K562 (cell line): Measurements from ENCODE around the gene GABRB3. TPM values are rescaled to one million over a fixed set of nuclear protein-coding genes. Genes with fewer than 3 reads are reported as not detected.
"Not testable (repeated sequence)": the region's sequence is repeated elsewhere in the genome, so short reads cannot be mapped to it uniquely, and the experiment has no call there.

Experiments
- ATAC-seq: fragments of 200-7000 bp; cut with Tn5 transposase; 3 replicates; pipeline ENCODE4 v1.9.1; 2020; ENCODE audit warnings: moderate library complexity
- BruUV-seq: library from RNA; stranded (reverse); fragments of 400-500 nt; replicated peaks from 2 replicates; lab custom pipeline; 2021; lab: Mats Ljungman, UMichigan
- CTCF ChIA-PET: fragments of 300-600 bp; formaldehyde crosslinking; extraction: SDS; loops from one replicate; lab custom pipeline; 2021; ENCODE audit warnings: low intra/inter-chr PET ratio; lab: Yijun Ruan, JAX
- POLR2A ChIA-PET: fragments of 300-600, 350-650 bp; sonication (Branson Sonifier 250); formaldehyde crosslinking; extraction: SDS; loops from one replicate; lab custom pipeline; 2021; ENCODE audit warnings: antibody characterized with exemption, inconsistent platforms; lab: Yijun Ruan, JAX
- DNase-seq, 4 experiments: peaks; one replicate each; pipeline versions ENCODE4 v3.0.0 to v3.0.0-alpha.2; 2011 to 2018; ENCODE audit warnings: low spot score in 3 of 4, mixed read lengths in 3 of 4; ENCODE audit errors: extremely low read depth in 1 of 4
- FAIRE-seq: peaks from 2 replicates; lab custom pipeline; 2011; peaks lifted over from hg19 to GRCh38; lab: Jason Lieb, UNC
- H2AFZ ChIP-seq: 2 replicates; pipeline ENCODE4 v1.6.0; 2011; ENCODE audit warnings: low read depth, low read length, control low read depth, inconsistent platforms
- H3K27ac ChIP-seq: fragments of 200-600 bp; 3 replicates; pipeline ENCODE4 v1.8.0; 2011; ENCODE audit warnings: low read depth, mild to moderate bottlenecking, control low read depth, inconsistent platforms, low read length, moderate library complexity, mixed read lengths; ENCODE audit errors: extremely low read depth
- H3K27me3 ChIP-seq, 2 experiments: fragments of 300-600 bp in 1 of 2; 2 replicates in 1 of 2; 3 replicates in 1 of 2; pipeline versions ENCODE4 v1.6.0 to v1.8.0; 2011; ENCODE audit warnings: inconsistent platforms in 2 of 2, low read length in 2 of 2, mild to moderate bottlenecking in 1 of 2, mixed read lengths in 1 of 2, moderate library complexity in 1 of 2; ENCODE audit not compliant: control insufficient read depth in 2 of 2, insufficient read depth in 2 of 2
- H3K36me3 ChIP-seq: fragments of 300-600 bp; 3 replicates; pipeline ENCODE4 v1.8.0; 2011; ENCODE audit warnings: mild to moderate bottlenecking, low read length, inconsistent platforms; ENCODE audit not compliant: control insufficient read depth, insufficient read depth
- H3K4me1 ChIP-seq, 2 experiments: fragments of 200-600 bp in 1 of 2; replicated peaks in 1 of 2; 2 replicates in 1 of 2; 3 replicates in 1 of 2; pipeline versions ENCODE4 v1.5.1 to v1.8.0; 2011; ENCODE audit warnings: inconsistent platforms in 2 of 2, low read length in 2 of 2, mild to moderate bottlenecking in 1 of 2, mixed read lengths in 1 of 2, moderate library complexity in 1 of 2; ENCODE audit not compliant: control insufficient read depth in 2 of 2, insufficient read depth in 2 of 2
- H3K4me2 ChIP-seq: 2 replicates; pipeline ENCODE4 v1.6.1; 2011; ENCODE audit warnings: low read length, control low read depth, inconsistent platforms, mixed read lengths; ENCODE audit not compliant: insufficient read depth
- H3K4me3 ChIP-seq: fragments of 200-600 bp; sonication (generic), shearing (Covaris generic); 2 replicates; pipeline ENCODE4 v1.5.1; 2016; ENCODE audit warnings: control low read depth, inconsistent platforms
- H3K79me2 ChIP-seq: fragments of 200-600 bp; 3 replicates; pipeline ENCODE4 v1.8.0; 2011; ENCODE audit warnings: low read length, inconsistent platforms; ENCODE audit not compliant: control insufficient read depth, insufficient read depth
- H3K9ac ChIP-seq, 2 experiments: 2 replicates each; pipeline versions ENCODE4 v1.6.0 to v1.6.1; 2011; ENCODE audit warnings: low read depth in 2 of 2, low read length in 2 of 2, control low read depth in 1 of 2, inconsistent platforms in 1 of 2, mild to moderate bottlenecking in 1 of 2, mixed read lengths in 1 of 2; ENCODE audit not compliant: insufficient read depth in 1 of 2
- H3K9me1 ChIP-seq: one replicate; pipeline ENCODE4 v1.6.0; 2011; ENCODE audit warnings: inconsistent platforms, mild to moderate bottlenecking, low read length, moderate library complexity; ENCODE audit not compliant: control insufficient read depth, insufficient read depth
- H3K9me3 ChIP-seq: replicated peaks from 2 replicates; pipeline ENCODE4 v1.5.1; 2011; ENCODE audit warnings: low read depth, low read length, inconsistent platforms; ENCODE audit not compliant: control insufficient read depth, insufficient read depth
- H4K20me1 ChIP-seq: replicated peaks from 2 replicates; pipeline ENCODE4 v1.6.1; 2011; ENCODE audit warnings: low read length, inconsistent platforms, mixed read lengths; ENCODE audit not compliant: control insufficient read depth, insufficient read depth
- ARHGAP35 ChIP-seq: fragments of 450-650 bp; IDR thresholded peaks from 2 replicates; pipeline ENCODE4 v1.6.1; 2018; ENCODE audit not compliant: partially characterized antibody
- CBFA2T3 ChIP-seq: fragments of 450-650 bp; IDR thresholded peaks from 2 replicates; pipeline ENCODE4 v1.6.1; 2017
- FOXJ3 ChIP-seq: sonication (generic); formaldehyde crosslinking; IDR thresholded peaks from 2 replicates; pipeline ENCODE4 v1.4.0; 2020; ENCODE audit warnings: mild to moderate bottlenecking, missing genetic modification reagents
- NR2C2 ChIP-seq, 2 experiments: fragments of 200-800 bp in 1 of 2; sonication (Bioruptor generic) in 1 of 2; sonication (generic) in 1 of 2; formaldehyde crosslinking in 1 of 2; IDR thresholded peaks; 2 replicates each; pipeline versions ENCODE4 v1.6.1 to v1.8.0; 2016 to 2022; ENCODE audit warnings: mild to moderate bottlenecking in 1 of 2, missing compliant biosample characterization in 1 of 2, missing genetic modification characterization in 1 of 2, missing genetic modification reagents in 1 of 2
- WGBS: fragments of 100-300 bp; shearing (Covaris generic); methylation state at CpG from one replicate; pipeline ENCODE4 v1.1.6; 2016; ENCODE audit warnings: low coverage, mixed read lengths; ENCODE audit not compliant: insufficient coverage; ENCODE audit errors: missing lambda C conversion rate; 5-methylcytosine and 5-hydroxymethylcytosine counted together
- in situ Hi-C: fragments of 300-500 bp; cut with MboI; formaldehyde crosslinking; loops from 4 replicates; pipeline ENCODE4 v1.15.0; 2018; ENCODE audit warnings: inconsistent platforms, mixed read lengths
- intact Hi-C: fragments of 100-400 bp; cut with micrococcal nuclease; formaldehyde crosslinking; loops from 2 replicates; pipeline ENCODE4 v1.14.2; 2022
- polyA plus RNA-seq, 8 experiments: library from polyadenylated mRNA; depleted of rRNA in 4 of 8; stranded (reverse) in 5 of 8; unstranded in 3 of 8; fragments of >200 nt; fragmentation: Nextera tagmentation in 2 of 8; fragmentation: Illumina TruSeq in 1 of 8; extraction: Ambion mirVana in 2 of 8; extraction: Trizol in 1 of 8; gene quantifications; 2 replicates each; pipeline versions ENCODE4 v1.2.1 to v1.2.3, GENCODE V29; 2011 to 2014; ENCODE audit warnings: inconsistent platforms in 1 of 8, missing spikeins in 1 of 8
- total RNA-seq, 7 experiments: library from RNA; depleted of rRNA in 6 of 7; stranded (reverse); fragments of >200 nt in 6 of 7; fragmentation: Illumina TruSeq in 2 of 7; extraction: Trizol in 2 of 7; gene quantifications; 2 replicates each; pipeline versions ENCODE4 v1.2.1 to v1.2.3, GENCODE V29; 2011 to 2021; ENCODE audit warnings: low replicate concordance in 1 of 7
- TF ChIP-seq, protein P1 (sequence below), 3 experiments: fragments of 200-800 bp in 1 of 3; fragments of 250-450 bp in 1 of 3; fragments of 450-650 bp in 1 of 3; sonication (Bioruptor Pico) in 1 of 3; sonication (Bioruptor generic) in 1 of 3; formaldehyde crosslinking in 1 of 3; IDR thresholded peaks; 2 replicates each; pipeline versions ENCODE4 v1.6.1 to v1.8.0; 2016 to 2022; ENCODE audit warnings: mild to moderate bottlenecking in 2 of 3, missing genetic modification characterization in 2 of 3, missing compliant biosample characterization in 1 of 3, moderate library complexity in 1 of 3
- TF ChIP-seq, protein P2 (sequence below): fragments of 250-450 bp; sonication (Bioruptor Pico); IDR thresholded peaks from 2 replicates; pipeline ENCODE4 v1.4.0; 2020; ENCODE audit warnings: mild to moderate bottlenecking, moderate library complexity, borderline replicate concordance

The GABRB3 gene
- total and polyA plus RNA-seq, 9 of the 15 experiments (the other 6 are each of a cell fraction or from before 2014, with no cell fraction given) = 0.09 to 1.4 (median 0.49) TPM

DNA sequence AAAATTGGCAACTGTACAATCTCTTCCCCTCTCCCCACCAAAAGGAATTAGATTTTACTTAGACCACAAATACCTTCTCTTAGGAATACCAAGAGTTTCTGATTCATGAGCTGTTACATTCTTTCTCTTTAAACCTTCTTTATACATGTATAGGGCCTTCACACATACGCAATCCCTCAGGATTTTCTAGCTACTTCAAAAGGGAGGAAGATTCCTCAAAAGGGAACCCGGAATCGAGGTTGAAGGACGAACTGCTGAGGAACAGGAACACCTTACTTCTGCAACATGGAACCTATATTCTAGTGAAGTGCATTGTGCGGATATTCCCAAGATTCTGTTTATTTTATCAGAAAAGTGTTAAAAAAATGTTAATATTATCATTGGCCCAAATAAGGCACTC is 52.3 kb downstream of the GABRB3 start (continued):
- TF ChIP-seq NR2C2 (CRISPR knock-in tag; IDR thresholded peaks at IDR 0.05) (no peak), NR2C2 (tag; IDR thresholded peaks at IDR 0.05) (no peak), CBFA2T3 (no peak)

DNA sequence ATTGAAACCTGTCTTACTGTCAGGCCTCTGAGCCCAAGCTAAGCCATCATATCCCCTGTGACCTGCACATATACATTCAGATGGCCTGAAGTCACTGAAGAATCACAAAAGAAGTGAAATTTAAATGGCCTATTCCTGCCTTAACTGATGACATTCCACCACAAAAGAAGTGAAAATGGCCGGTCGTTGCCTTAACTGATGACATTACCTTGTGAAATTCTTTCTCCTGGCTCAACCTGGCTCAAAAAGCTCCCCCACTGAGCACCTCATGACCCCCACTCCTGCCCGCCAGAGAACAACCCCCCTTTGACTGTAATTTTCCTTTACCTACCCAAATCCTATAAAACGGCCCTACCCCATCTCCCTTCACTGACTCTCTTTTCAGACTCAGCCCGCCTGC is 53.0 kb downstream of the GABRB3 start:
- POLR2A ChIA-PET, H3K79me2 ChIP-seq, H4K20me1 ChIP-seq, DNase-seq, FAIRE-seq, BruUV-seq, H3K4me3 ChIP-seq, H2AFZ ChIP-seq, H3K36me3 ChIP-seq, H3K9ac ChIP-seq, H3K9me3 ChIP-seq, H3K27ac ChIP-seq, CTCF ChIA-PET, ATAC-seq, H3K9me1 ChIP-seq, H3K4me2 ChIP-seq, H3K27me3 ChIP-seq, in situ Hi-C loops, intact Hi-C loops, H3K4me1 ChIP-seq: not testable (repeated sequence)
- 0% methylated on average over 5 of the region's 5 CpGs for WGBS

DNA sequence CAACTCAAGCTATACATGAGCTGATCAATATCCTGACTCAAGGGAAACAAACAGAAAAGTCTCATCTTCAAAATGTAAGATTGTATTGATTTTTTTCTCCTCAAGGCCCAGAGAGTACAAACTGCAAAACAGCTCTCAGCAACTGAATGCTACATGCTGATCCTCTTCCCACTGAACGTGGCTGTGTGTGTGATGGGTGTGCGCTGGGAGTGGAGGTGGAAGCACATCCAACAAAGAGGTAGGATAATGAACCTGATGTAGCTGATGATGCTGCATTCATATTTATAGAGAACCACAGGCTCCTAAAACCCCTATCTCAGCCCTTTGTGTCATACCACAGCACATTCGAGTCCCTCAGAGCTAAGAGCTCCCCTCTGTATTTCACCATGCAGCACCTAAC is 56.8 kb downstream of the GABRB3 start:
- Histone ChIP-seq H3K27me3 (peaks cover 0 to 5% of the 10 kb centered on the region in 2 experiments; a peak in 2 of 5 replicates), H3K36me3 (no peaks in the 10 kb centered on the region), H3K4me2 (no peak overlapping the region), H3K9ac (no peak overlapping the region), H2AFZ (no peak overlapping the region), H3K9me1 (no peaks in the 10 kb centered on the region), H3K4me1 (no peaks in the 10 kb centered on the region), H4K20me1 (no peaks in the 10 kb centered on the region), H3K4me3 (no peak overlapping the region), H3K9me3 (no peaks in the 10 kb centered on the region), H3K79me2 (no peaks in the 10 kb centered on the region), H3K27ac (no peak overlapping the region)
- intact Hi-C loops = no loop called here
- FAIRE-seq (no peak), DNase-seq (no peak), ATAC-seq (no peak)
- ChIA-PET POLR2A (interaction anchor here (0.8 kb wide), 1 partner anchor 201 kb away, joined by 4 read pairs; no protein-coding TSS in a partner anchor), CTCF (no interaction called here)
- no TSS peak for BruUV-seq
- in situ Hi-C loops = no loop called here
- WGBS = 0% methylated on average over 3 of the region's 3 CpGs
- TF ChIP-seq, protein P1, sequence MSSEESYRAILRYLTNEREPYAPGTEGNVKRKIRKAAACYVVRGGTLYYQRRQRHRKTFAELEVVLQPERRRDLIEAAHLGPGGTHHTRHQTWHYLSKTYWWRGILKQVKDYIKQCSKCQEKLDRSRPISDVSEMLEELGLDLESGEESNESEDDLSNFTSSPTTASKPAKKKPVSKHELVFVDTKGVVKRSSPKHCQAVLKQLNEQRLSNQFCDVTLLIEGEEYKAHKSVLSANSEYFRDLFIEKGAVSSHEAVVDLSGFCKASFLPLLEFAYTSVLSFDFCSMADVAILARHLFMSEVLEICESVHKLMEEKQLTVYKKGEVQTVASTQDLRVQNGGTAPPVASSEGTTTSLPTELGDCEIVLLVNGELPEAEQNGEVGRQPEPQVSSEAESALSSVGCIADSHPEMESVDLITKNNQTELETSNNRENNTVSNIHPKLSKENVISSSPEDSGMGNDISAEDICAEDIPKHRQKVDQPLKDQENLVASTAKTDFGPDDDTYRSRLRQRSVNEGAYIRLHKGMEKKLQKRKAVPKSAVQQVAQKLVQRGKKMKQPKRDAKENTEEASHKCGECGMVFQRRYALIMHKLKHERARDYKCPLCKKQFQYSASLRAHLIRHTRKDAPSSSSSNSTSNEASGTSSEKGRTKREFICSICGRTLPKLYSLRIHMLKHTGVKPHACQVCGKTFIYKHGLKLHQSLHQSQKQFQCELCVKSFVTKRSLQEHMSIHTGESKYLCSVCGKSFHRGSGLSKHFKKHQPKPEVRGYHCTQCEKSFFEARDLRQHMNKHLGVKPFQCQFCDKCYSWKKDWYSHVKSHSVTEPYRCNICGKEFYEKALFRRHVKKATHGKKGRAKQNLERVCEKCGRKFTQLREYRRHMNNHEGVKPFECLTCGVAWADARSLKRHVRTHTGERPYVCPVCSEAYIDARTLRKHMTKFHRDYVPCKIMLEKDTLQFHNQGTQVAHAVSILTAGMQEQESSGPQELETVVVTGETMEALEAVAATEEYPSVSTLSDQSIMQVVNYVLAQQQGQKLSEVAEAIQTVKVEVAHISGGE (CRISPR knock-in tag; IDR thresholded peaks at IDR 0.05) = no peak
- TF ChIP-seq, protein P2, sequence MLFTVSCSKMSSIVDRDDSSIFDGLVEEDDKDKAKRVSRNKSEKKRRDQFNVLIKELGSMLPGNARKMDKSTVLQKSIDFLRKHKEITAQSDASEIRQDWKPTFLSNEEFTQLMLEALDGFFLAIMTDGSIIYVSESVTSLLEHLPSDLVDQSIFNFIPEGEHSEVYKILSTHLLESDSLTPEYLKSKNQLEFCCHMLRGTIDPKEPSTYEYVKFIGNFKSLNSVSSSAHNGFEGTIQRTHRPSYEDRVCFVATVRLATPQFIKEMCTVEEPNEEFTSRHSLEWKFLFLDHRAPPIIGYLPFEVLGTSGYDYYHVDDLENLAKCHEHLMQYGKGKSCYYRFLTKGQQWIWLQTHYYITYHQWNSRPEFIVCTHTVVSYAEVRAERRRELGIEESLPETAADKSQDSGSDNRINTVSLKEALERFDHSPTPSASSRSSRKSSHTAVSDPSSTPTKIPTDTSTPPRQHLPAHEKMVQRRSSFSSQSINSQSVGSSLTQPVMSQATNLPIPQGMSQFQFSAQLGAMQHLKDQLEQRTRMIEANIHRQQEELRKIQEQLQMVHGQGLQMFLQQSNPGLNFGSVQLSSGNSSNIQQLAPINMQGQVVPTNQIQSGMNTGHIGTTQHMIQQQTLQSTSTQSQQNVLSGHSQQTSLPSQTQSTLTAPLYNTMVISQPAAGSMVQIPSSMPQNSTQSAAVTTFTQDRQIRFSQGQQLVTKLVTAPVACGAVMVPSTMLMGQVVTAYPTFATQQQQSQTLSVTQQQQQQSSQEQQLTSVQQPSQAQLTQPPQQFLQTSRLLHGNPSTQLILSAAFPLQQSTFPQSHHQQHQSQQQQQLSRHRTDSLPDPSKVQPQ (CRISPR knock-in tag) = no peak
- TF ChIP-seq ARHGAP35 (no peak), FOXJ3 (CRISPR knock-in tag) (no peak)
